ENCODE data around the gene STAMBPL1.

Gene STAMBPL1

DNA sequence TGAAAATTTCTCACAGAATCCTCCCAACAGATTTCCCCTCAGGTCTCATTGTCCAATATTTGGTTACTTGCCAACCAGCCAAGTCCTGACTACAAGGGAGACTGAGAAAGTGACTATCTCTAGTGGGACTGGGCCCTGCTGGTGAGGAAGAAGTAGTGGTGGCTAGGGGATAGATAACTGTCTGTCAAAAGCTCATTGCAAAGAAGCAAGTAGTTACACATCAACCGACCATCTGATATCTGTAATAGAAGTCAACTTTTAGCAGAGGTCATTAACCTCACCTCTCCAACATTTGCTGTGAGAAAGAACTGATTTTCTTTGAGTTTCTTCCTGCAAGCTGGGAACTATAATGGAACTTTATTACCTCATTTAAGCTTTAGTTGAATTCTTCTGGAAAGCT lies 15.2 kb downstream of the STAMBPL1 start:
- no peak for DNase-seq

GRCh38 chr10:88896372-88896993 lies 16.4 kb downstream of the STAMBPL1 start:
- DNase-seq: no peak

DNA sequence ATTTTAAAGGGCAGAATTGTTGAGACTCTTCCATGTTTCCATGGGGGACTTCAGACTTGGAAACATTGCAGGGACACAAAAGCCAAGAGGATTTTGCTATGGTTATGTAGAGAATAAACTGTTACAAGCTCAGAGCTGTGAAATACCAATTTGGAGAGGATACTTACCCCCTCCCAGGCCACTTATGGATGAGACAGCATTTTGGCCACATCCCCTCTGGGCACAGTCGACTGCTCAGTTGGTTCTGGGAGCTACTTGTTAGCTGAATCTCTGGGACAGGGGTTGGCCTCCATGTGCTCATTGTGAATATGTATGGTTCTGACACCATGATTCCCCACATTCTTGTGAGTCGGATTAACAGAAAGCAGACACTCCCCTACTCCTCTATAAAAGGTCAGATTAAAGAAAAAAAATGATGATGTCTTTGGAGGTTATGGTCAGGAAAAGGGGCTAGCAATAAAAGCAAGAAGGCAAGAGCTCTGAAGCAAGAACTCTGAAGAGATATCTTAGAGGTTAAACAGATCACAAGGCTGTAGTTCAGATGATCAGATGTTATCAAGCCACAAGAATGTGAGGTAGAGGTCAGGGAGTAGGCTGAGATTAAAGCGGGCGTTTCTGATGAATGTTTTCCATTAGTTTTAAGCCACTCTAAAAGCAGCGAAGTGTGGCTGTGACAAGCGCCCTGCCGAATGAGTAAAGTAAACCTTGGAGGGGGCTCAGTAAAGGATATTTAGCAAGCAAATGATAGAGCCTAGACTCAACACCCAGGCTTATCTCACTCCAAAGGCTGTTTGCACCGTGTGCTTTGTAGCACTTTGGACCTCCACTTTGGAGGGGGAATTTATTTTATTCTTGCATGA lies 17.2 kb downstream of the STAMBPL1 start:
- no peak for DNase-seq

GRCh38 chr10:88898727-88899126 lies 18.7 kb downstream of the STAMBPL1 start:
- no peak for DNase-seq

GRCh38 chr10:88899886-88900285 lies 19.8 kb downstream of the STAMBPL1 start:
- DNase-seq: no peak

DNA sequence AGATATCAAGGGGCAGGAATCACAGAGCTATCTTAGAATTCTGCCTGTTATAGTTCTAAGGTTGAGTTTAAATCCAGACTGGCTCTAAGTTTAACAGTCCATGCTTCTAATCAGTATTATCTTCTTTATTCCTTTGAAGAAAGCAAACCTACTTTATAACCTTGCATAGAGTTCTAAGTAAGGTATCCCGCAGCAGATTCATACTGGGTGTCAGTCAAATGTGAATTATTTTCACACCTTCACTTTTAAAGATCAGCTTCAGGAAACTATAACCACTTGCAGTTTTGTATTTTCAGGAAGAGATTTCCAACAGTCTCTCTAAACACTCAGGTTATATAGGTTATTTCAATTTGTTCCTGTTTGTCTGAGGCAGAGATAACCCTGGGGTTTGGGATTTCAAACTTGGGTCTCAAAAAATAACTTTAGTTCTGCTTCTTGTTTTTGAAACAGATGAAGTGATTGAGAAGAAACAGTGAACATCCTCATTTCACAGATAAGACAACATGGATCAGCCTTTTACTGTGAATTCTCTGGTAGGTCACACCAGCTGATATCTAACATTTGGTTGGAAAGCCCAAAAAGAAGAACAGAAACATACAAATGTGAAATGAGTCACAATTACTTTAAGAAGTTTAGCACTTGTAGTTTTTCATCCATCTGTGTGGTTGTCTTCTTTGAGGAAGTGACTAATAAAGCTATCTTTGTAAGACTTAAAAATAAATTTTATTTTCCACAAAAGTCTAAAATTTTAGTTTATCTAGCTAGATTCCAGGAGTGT lies 21.4 kb downstream of the STAMBPL1 start:
- no peak for DNase-seq

GRCh38 chr10:88901984-88902789 lies 22.1 kb downstream of the STAMBPL1 start:
- DNase-seq: no peak

- no peak for DNase-seq
Measured at GRCh38 chr10:88903715-88904114, 23.7 kb downstream of the STAMBPL1 start.

DNA sequence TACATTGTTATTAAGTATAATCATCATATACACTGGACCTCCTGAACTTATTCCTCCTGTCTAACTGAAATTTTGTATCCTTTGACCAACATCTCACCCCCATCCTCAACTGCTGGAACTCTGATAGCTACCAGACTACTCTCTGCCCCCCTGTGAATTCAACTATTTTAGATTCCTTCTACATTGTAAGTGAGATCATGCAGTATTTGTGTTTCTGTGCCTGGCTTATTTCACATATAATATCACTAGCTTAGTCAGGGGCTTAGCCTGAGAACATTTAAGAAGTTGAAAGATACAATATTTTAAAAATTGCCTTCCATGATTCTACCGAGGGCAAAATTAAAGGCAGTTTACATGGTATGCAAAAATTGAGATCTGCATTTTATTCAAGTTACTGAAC lies 26.9 kb downstream of the STAMBPL1 start:
- no peak for DNase-seq

DNA sequence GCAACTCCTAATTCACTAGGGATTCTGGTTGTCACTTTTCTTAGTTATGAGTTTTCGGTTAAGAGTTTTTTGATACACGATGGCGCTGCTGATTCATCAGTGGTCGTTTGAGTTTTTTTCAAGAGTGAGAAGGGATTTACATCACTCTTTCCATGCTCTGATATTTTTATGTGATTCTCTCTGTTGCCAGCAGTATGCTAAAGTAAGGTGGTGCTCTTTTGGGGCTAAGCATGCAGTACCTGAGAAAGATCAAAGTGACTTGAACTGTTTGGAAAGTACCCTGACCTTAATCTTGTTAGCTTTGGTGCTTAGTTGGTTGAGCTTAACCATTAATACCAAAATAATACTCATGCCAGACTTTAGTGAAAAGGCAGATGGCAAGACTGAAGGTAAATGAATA lies 28.1 kb downstream of the STAMBPL1 start:
- DNase-seq: no peak

DNA sequence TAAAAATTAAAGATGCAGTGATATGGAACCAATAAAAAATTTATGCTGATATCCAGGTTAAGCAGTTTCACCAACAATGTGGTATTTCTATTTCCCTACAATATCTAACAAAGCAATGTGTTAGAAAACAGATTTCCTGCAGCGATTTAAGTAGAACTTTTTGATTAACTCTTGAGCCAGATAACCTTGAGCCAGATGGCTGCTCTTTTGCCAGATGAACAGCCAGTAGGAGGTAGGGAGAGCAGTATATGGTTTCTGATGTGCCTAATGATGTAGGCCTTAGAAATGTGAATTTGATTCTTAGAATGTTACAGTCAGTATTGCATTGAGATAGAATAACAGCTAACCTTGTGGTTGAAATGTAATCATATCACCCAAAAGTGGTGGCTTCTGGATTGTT lies 31.1 kb downstream of the STAMBPL1 start:
- no peak for DNase-seq

DNA sequence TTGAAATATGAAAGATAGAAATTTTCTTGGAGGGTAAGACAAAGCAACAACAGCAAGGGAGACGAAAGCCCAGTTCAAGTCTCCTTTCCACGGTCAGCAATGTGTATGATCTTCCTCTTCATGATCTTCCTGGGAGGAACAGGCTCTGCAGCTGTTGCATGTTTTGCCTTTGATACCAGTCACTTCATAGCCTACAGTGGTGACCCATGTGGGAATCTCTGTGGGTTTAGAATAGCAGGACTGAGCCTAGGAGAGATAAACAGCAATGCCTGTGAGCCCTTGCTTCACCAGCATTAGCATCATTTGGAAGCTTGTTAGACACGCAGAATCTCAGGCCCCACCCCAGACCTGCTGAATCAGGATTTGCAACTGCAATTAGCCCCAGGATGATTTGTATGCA lies 31.8 kb downstream of the STAMBPL1 start:
- DNase-seq: no peak

GRCh38 chr10:88913127-88913526 lies 33.1 kb downstream of the STAMBPL1 start:
- DNase-seq: no peak

GRCh38 chr10:88913788-88914187 lies 33.7 kb downstream of the STAMBPL1 start:
- no peak for DNase-seq

DNA sequence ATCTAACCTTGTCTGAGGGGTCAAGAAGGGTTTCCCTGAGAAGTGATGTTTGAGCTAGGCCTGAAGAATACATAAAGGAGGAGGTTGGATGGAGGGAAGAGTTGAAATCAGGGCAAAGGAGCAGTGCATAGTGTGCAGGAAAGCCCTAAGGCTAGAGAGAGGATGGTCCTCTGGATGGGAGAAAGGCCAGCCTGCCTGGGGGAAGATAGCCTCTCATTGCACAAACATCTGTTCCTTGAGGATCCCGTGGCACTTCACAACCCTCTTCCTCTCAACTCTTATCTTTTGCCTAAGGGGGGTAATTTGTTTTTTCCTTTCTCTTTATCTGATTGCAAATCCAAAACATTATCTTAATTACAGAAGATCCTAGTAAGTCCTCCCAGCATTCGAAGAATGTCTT lies 35.7 kb downstream of the STAMBPL1 start:
- no peak for DNase-seq

- no peak for DNase-seq
Measured at GRCh38 chr10:88916231-88916630, 36.2 kb downstream of the STAMBPL1 start.

DNA sequence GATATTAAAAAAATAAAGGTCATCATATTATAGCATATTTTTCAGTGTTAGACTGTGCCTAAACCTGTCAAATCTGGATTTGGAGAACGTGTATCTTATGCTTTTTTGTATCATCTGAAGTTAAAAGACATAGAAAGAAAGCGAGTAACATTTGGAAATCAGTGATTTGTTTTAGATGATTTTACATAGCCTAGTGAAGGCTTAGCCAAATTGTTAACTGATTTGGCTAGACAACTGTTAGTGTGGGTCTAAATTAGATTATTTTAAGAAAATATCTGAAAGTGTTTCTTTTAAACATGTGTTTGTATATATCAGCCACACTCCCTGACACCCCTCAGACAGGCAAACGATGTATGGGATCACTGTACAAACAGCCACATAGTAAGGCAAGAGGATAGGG lies 36.9 kb downstream of the STAMBPL1 start:
- DNase-seq: no peak

GRCh38 chr10:88918191-88918905 lies 38.3 kb downstream of the STAMBPL1 start:
- DNase-seq: no peak

DNA sequence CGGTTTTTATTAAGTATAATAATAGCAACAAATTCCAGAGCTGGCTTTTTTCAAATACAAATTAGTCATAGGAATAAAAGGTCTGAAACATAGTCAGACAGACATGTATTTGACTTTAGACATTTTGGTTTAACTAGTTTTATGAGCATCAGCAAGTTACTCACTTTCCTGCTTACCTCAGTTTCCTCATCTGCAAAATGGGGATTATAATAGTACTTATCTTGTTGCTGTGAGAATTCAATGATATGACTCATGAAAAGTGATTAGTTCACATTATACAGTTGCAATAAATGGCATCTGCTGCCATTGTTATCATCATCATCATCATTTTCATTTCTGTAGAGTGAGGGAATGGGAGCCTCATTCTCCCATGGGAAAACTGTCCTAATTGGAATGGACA lies 39.0 kb downstream of the STAMBPL1 start:
- no peak for DNase-seq

DNA sequence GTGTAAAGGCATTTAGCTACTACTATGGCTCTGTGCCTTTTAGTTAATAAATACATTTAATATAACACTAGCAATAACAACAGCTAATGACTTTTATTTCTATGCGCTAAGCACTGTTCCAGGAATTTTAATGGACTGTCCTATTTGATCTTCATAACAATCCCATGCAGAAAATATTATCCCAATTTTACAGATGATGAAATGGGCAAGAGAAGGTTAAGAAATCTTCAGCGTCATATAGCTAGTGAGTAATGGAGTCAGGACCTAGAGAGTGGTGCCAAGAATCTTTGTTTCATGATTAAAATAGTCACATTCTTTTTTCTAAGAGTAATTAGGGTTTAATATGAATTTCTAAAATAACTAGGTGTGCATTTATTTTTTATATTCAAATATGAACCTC lies 40.2 kb downstream of the STAMBPL1 start:
- no peak for DNase-seq

DNA sequence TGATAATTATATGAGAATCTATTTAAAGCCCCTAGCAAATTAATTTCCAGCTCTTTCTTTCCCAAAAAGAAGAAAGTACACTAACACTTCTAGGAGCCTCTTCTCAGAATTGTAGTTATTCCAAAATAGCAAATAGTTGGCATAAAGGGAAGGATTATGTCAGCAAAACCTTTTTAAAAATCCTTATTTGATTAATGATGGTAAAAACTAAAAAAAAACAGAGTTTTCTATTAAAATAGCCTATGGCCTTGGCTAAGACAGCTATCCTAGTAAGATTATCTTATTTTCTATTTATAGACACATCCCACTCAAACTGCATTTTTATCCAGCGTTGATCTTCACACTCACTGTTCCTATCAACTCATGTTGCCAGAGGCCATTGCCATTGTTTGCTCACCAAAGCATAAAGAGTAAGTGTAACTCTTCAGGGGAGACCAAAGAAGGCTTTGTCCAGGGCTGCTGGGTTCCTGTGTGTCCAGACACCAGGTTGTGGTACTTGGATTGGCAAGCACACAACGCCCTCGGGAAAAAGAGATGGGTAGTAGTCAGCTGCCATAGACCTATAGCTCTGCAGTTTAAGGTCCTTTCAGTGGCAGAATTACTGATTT lies 41.0 kb downstream of the STAMBPL1 start:
- no peak for DNase-seq

GRCh38 chr10:88922041-88922440 lies 42.0 kb downstream of the STAMBPL1 start:
- DNase-seq: no peak

All from activated effector memory CD4-positive, alpha-beta T cell treated with Interleukin-2 at 50 U/mL for 16 hours (primary cell).